Iris pigment epithelial cell (primary cell): ENCODE data around the gene KCNIP3.
A peak's percentile ranks its signal among the peaks of the same experiment; 100 is the strongest.
"Not testable (repeated sequence)": the region's sequence is repeated elsewhere in the genome, so short reads cannot be mapped to it uniquely, and the experiment has no call there.

ENCODE experiments used
- DNase-seq: peaks from one replicate; pipeline ENCODE4 v3.0.0-alpha.2; 2011; ENCODE audit warnings: low read depth

KCNIP3 gene

GRCh38 chr2:95415138-95415537 is 118.0 kb downstream of the KCNIP3 start:
- DNase-seq, result not testable (repeated sequence)

DNA sequence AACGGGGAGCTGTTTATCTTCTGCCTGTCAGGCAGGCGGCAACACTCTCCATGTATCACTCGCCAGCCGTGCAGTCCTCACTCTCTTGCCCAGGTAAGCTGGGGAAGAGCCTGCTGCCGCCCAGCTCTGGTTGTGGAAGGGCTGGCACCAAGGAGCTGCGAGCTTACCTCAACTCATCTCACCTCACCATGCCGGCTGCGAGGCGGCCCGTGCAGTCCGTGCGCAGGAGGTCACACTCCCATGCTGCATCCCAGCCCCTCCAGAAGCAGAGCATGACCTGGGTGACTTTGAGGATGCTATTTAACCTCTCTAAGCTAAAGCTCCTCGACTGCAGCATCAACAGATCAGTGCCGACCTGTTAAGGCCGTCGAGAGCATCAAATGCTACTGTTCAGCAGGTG is 118.4 kb downstream of the KCNIP3 start:
- DNase-seq, result not testable (repeated sequence)

GRCh38 chr2:95427196-95427867 is 130.2 kb downstream of the KCNIP3 start:
- not testable (repeated sequence) for DNase-seq

DNA sequence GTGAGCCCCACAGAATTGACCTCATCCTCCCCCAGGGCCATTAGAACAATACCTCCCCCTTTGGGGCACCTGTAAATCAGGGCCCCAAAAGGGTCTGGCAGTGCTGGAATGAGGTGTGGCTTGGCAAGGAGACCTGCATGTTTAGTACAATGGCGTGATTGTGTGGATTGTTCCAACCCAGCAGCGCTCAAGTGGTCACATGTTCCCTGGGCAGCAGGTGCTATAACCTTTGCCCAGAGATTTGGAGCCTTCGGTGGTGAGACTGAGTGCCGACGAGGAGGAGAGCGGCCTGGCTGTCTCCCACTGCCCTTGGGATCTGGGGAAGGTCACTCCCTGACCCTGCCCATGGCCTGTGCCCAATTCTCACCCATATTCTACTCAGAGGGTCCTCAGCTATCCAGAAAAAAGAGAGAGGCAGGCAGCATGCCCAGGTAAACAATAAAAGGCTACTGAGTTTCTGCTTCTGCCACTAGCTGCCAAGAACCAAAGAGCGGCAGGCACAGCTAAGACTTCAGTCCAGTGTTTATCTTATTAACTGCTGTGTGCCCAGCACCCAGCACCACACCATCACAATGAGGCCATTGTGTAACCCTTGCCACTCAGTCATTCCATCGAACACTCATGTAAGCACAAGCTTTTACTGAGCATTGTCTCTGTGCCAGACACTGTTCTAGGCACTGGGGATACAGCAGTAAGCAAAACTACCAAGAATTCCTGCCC is 132.8 kb downstream of the KCNIP3 start:
- not testable (repeated sequence) for DNase-seq

GRCh38 chr2:95433373-95433772 is 136.2 kb downstream of the KCNIP3 start:
- not testable (repeated sequence) for DNase-seq

DNA sequence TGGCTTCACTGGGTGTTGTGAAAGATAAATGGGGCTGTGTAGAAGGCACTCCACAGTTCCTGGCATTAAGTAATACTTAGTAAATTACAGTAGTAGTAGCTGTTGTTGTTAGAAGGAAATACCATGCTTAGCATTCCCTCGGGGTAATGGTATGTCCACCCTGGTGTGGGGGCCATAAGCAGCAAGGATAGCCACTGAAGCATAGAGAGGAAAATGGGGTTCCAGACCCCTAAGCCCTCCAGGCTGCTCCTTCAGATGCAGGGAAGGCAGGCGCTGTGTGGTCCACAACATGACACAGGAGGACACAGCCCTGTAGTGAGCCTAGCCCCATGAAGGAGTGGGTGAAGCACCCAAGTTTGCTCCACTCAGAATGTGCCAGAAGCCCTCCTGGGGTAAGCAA is 136.8 kb downstream of the KCNIP3 start:
- not testable (repeated sequence) for DNase-seq

DNA sequence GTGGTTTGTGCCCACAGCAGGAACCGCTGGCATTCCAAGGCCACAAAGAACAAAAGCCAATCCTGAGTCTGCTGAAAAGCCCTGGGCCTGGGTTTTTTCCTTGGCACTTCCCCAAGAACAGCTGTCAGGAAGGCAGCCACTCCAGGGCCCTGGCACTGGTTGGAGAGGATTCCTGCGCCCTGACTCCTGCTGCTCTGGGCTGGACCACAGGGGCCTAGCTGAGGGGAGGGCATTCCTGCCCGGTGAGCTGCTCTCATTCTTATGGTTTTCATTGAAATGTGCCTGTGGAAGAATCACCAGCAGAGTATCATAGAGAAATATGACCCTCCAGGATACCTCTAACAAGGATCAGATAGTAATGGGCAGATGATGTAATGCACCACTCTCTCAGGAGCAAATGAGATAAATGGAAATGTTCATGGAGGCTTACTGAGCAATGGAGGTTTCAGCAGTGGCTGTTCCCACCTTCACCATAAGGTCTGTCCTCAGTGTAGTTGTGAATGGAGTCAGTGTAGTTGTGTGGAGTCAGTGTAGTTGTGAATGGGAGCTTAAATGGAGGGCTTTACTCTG is 137.4 kb downstream of the KCNIP3 start:
- DNase-seq, result peak; percentile 63

DNA sequence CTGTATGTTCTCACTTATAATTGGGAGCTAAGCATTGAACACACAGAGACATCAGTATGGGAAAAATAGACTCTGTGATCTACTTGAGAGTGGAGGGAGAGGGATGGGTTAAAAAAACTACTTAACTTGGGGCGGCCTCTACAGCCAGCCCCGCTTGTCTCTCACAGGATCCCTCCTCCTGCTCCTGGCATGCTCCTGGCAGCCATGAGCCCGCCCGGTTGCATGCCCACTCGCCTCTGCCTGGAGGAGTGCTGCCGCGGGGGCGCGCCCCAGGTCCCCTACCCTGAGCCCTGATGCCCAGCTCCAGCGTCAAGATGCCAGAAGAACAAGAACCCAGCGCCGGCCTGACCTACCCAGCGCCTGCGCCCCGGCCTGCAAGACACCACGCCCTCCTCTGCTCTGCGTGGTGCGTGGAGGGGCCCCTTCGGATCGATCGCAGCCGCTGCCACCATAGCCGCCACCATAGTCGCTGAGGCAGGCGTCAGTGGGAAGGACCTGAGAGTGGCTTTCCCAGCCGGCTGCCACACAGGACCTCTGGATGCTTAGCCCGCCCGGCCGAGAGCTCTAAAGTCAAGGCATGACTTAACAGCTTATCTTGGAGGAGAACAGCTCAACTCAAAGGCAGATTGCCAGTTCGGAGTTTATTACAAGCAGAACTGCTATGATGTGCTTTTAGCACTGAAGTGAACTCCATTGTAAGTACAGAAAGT is 138.2 kb downstream of the KCNIP3 start:
- DNase-seq, result not testable (repeated sequence)
